H1 (cell line): ENCODE measurements around the gene ZBTB45. TPM values are rescaled to one million over a fixed set of nuclear protein-coding genes. Genes with fewer than 3 reads are reported as not detected.

Experiments used
- KDM4A ChIP-seq: IDR thresholded peaks from one replicate; pipeline ENCODE4 v1.7.1; 2012; ENCODE audit warnings: low read depth, mild to moderate bottlenecking, moderate library complexity, low read length, inconsistent platforms; ENCODE audit not compliant: severe bottlenecking
- POU5F1 ChIP-seq: IDR thresholded peaks from 2 replicates; pipeline ENCODE4 v1.6.1; 2011; ENCODE audit warnings: low read depth, mild to moderate bottlenecking, low read length, moderate library complexity
- RXRA ChIP-seq: IDR thresholded peaks from 2 replicates; pipeline ENCODE4 v1.6.1; 2011; ENCODE audit warnings: low read depth, mild to moderate bottlenecking, low read length, moderate library complexity; ENCODE audit not compliant: insufficient read depth
- polyA plus RNA-seq, 7 experiments: library from polyadenylated mRNA; depleted of rRNA in 3 of 7; stranded (reverse) in 5 of 7; unstranded in 2 of 7; fragments of >200 nt in 5 of 7; fragments of 200-250 nt in 2 of 7; gene quantifications; 1 replicate in 5 of 7; 2 replicates in 1 of 7; 4 replicates in 1 of 7; pipeline versions ENCODE4 v1.2.1 to v1.2.3, GENCODE V29; 2011 to 2013; ENCODE audit warnings: missing spikeins in 2 of 7, mixed read lengths in 2 of 7
- total RNA-seq: library from RNA; stranded (reverse); fragmentation: NEBNext Ultra II Directional; extraction: Animal tissue kit (Norgen Biotek cat#: 25700); gene quantifications from 2 replicates; pipeline ENCODE4 v1.2.1, GENCODE V29; 2021
- TF ChIP-seq, protein P1 (sequence below): IDR thresholded peaks from 2 replicates; pipeline ENCODE4 v1.6.1; 2011; ENCODE audit warnings: low read depth, mild to moderate bottlenecking, low read length; ENCODE audit not compliant: insufficient read depth

ZBTB45 gene
- total and polyA plus RNA-seq, 2 of the 8 experiments (the other 6 are each of a cell fraction or from before 2014, with no cell fraction given), result 16.9 to 17.2 TPM

DNA sequence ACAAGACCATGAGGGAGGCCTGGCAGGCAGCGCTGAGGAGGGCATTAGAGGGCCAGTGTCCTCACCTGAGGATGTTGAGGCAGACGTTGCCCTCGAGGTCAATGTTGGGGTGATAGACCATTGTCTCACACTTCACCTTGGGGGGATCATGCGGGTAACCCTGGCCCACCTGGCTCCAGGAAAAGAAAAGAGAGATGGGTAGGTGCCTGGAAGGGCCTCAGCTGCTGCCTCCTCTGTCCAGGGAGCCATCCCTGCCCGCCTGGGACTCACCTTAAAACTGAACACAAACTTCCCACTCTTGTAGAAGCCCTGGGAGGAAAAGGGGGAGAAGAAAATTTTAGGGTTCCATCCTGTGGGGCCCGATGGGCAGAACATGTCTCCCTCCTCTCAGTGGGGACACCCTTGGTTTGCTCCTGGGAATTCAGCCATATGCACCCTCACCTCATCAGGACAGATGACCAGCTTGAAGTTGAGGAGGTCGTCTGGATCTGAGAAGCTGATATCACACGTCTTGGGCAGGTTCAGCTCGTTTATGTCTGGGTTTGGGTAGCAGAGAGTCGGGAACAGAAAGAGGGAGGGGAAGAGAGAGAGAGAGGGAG lies 37.1 kb upstream of the ZBTB45 start (continued):
- no peak for TF ChIP-seq POU5F1
- no peak for TF ChIP-seq RXRA
- TF ChIP-seq, protein P1, sequence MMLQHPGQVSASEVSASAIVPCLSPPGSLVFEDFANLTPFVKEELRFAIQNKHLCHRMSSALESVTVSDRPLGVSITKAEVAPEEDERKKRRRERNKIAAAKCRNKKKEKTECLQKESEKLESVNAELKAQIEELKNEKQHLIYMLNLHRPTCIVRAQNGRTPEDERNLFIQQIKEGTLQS, result no peak
- TF ChIP-seq KDM4A, result no peak
- TF ChIP-seq, all 59 proteins: peak for 0
